HepG2 (cell line): ENCODE data around the gene COL18A1. TPM values are rescaled to one million over a fixed set of nuclear protein-coding genes. Genes with fewer than 3 reads are reported as not detected.

Source experiments
- ATAC-seq: fragments of 200-7000 bp; cut with Tn5 transposase; 3 replicates; pipeline ENCODE4 v1.9.1; 2020; ENCODE audit warnings: mild to moderate bottlenecking, moderate library complexity
- BruUV-seq: library from RNA; stranded (reverse); fragments of 400-500 nt; replicated peaks from 2 replicates; lab custom pipeline; 2021; lab: Mats Ljungman, UMichigan
- CTCF ChIA-PET: fragments of 300-600 bp; formaldehyde crosslinking; extraction: SDS; loops from one replicate; lab custom pipeline; 2021; ENCODE audit warnings: low total read pairs, inconsistent platforms, low intra/inter-chr PET ratio; lab: Yijun Ruan, JAX
- POLR2A ChIA-PET: fragments of 350-600 bp; sonication (Branson Sonifier 250); formaldehyde crosslinking; loops from one replicate; lab custom pipeline; 2020; ENCODE audit warnings: antibody characterized with exemption, inconsistent platforms; lab: Yijun Ruan, JAX
- DNase-seq: peaks from one replicate; pipeline ENCODE4 v3.0.0-alpha.2; 2015; ENCODE audit warnings: low spot score
- FAIRE-seq: peaks from 3 replicates; lab custom pipeline; 2011; peaks lifted over from hg19 to GRCh38; lab: Jason Lieb, UNC
- H2AFZ ChIP-seq: one replicate; pipeline ENCODE4 v1.6.1; 2011; ENCODE audit warnings: low read length, inconsistent platforms
- H3K27ac ChIP-seq: fragments of 300-600 bp; 3 replicates; pipeline ENCODE4 v1.8.0; 2011; ENCODE audit warnings: mixed run types, mild to moderate bottlenecking, mixed read lengths, low read length, inconsistent platforms; ENCODE audit not compliant: insufficient read depth; ENCODE audit errors: extremely low read length
- H3K27me3 ChIP-seq, 2 experiments: fragments of 200-600 bp in 1 of 2; 2 replicates in 1 of 2; 3 replicates in 1 of 2; pipeline versions ENCODE4 v1.6.0 to v1.8.0; 2011; ENCODE audit warnings: low read length in 2 of 2, mild to moderate bottlenecking in 2 of 2, moderate library complexity in 2 of 2, inconsistent platforms in 1 of 2; ENCODE audit not compliant: insufficient read depth in 2 of 2, control insufficient read depth in 1 of 2
- H3K36me3 ChIP-seq, 2 experiments: fragments of 200-600 bp in 1 of 2; replicated peaks in 1 of 2; 2 replicates in 1 of 2; 3 replicates in 1 of 2; pipeline versions ENCODE4 v1.5.1 to v1.8.0; 2011; ENCODE audit warnings: low read length in 2 of 2, inconsistent platforms in 1 of 2; ENCODE audit not compliant: insufficient read depth in 2 of 2, control insufficient read depth in 1 of 2
- H3K4me1 ChIP-seq: 2 replicates; pipeline ENCODE4 v1.5.1; 2012; ENCODE audit warnings: low read length, inconsistent platforms; ENCODE audit not compliant: insufficient read depth
- H3K4me2 ChIP-seq: 2 replicates; pipeline ENCODE4 v1.6.0; 2011; ENCODE audit warnings: low read depth, low read length, inconsistent platforms
- H3K4me3 ChIP-seq, 3 experiments: fragments of 200-600 bp in 1 of 3; sonication (generic), shearing (Covaris generic) in 1 of 3; replicated peaks in 1 of 3; 2 replicates each; pipeline ENCODE4 v1.5.1; 2011 to 2016; ENCODE audit warnings: low read length in 3 of 3, inconsistent platforms in 2 of 3, low read depth in 2 of 3, mild to moderate bottlenecking in 2 of 3, control low read depth in 1 of 3, mixed read lengths in 1 of 3; ENCODE audit not compliant: insufficient read depth in 1 of 3
- H3K79me2 ChIP-seq: one replicate; pipeline ENCODE4 v1.6.1; 2011; ENCODE audit warnings: low read length, inconsistent platforms; ENCODE audit not compliant: insufficient read depth
- H3K9ac ChIP-seq: 2 replicates; pipeline ENCODE4 v1.6.0; 2011; ENCODE audit warnings: mild to moderate bottlenecking, low read depth, low read length, inconsistent platforms; ENCODE audit not compliant: insufficient read depth
- H3K9me3 ChIP-seq: 2 replicates; pipeline ENCODE4 v1.5.1; 2012; ENCODE audit warnings: mild to moderate bottlenecking, low read length
- H4K20me1 ChIP-seq: 2 replicates; pipeline ENCODE4 v1.6.0; 2011; ENCODE audit warnings: inconsistent platforms, mild to moderate bottlenecking, low read length, moderate library complexity; ENCODE audit not compliant: insufficient read depth
- AGO2 ChIP-seq: fragments of 200-400 bp; formaldehyde crosslinking; optimal IDR thresholded peaks from 2 replicates; pipeline ENCODE3; 2017; ENCODE audit warnings: mild to moderate bottlenecking, low read depth, low read length, moderate library complexity
- HNRNPL ChIP-seq: fragments of 200-400 bp; formaldehyde crosslinking; IDR thresholded peaks from 2 replicates; pipeline ENCODE4 v1.6.1; 2017; ENCODE audit warnings: mild to moderate bottlenecking, low read depth, low read length
- IKZF5 ChIP-seq: IDR thresholded peaks from 2 replicates; pipeline ENCODE4 v1.6.1; 2018; ENCODE audit warnings: missing genetic modification reagents, mild to moderate bottlenecking, missing compliant biosample characterization
- NR2F6 ChIP-seq, 2 experiments: IDR thresholded peaks; 2 replicates each; pipeline ENCODE4 v1.6.1; 2016; ENCODE audit warnings: antibody characterized with exemption in 1 of 2, mild to moderate bottlenecking in 1 of 2
- RBFOX2 ChIP-seq: fragments of 200-400 bp; formaldehyde crosslinking; IDR thresholded peaks from 2 replicates; pipeline ENCODE4 v1.6.1; 2017; ENCODE audit warnings: low read depth, mild to moderate bottlenecking, low read length
- WGBS: methylation state at CpG from one replicate; pipeline ENCODE4 v1.1.6; 2017; ENCODE audit warnings: low lambda C conversion rate; 5-methylcytosine and 5-hydroxymethylcytosine counted together
- in situ Hi-C: cut with HindIII; loops from 2 replicates; pipeline ENCODE4 v1.10.0; 2017; ENCODE audit warnings: low pct_unique_long_range_greater_than_20kb; ENCODE audit not compliant: extremely low pct_ligation_motif_present
- intact Hi-C: fragments of 100-400 bp; cut with micrococcal nuclease; formaldehyde crosslinking; loops from one replicate; pipeline ENCODE4 v1.10.0; 2022; ENCODE audit not compliant: unreplicated experiment
- polyA plus RNA-seq, 8 experiments: library from polyadenylated mRNA; depleted of rRNA in 3 of 8; stranded (reverse) in 7 of 8; unstranded in 1 of 8; fragments of >200 nt; fragmentation: Illumina TruSeq in 4 of 8; extraction: Trizol in 4 of 8; gene quantifications; 2 replicates each; pipeline versions ENCODE4 v1.2.1 to v1.2.3, GENCODE V29; 2011 to 2016; ENCODE audit warnings: low read depth in 4 of 8, missing spikeins in 1 of 8, mixed read lengths in 1 of 8; ENCODE audit not compliant: insufficient read depth in 1 of 8
- total RNA-seq, 5 experiments: library from RNA; depleted of rRNA; stranded (reverse); fragments of >200 nt; fragmentation: Illumina TruSeq; extraction: Trizol; gene quantifications; 2 replicates each; pipeline ENCODE4 v1.2.3, GENCODE V29; 2016; ENCODE audit warnings: low read depth in 1 of 5
- TF ChIP-seq, protein P1 (sequence below): IDR thresholded peaks from 2 replicates; pipeline ENCODE4 v1.6.1; 2018; ENCODE audit warnings: missing genetic modification reagents

The COL18A1 gene
- total and polyA plus RNA-seq, 2 of the 13 experiments (the other 11 are each of a cell fraction or from before 2014, with no cell fraction given): 79.0 to 102 TPM

GRCh38 chr21:45415188-45415942, 10.4 kb downstream of the COL18A1 start:
- H2AFZ ChIP-seq: no peak overlapping the region
- no peak overlapping the region for H3K27ac ChIP-seq
- H3K27me3 ChIP-seq: no peaks in the 10 kb centered on the region
- H3K4me2 ChIP-seq: no peak overlapping the region
- no peak overlapping the region for H3K4me3 ChIP-seq
- in situ Hi-C loops: no loop called here
- TF ChIP-seq NR2F6 (IDR thresholded peaks at IDR 0.05) (no peak), NR2F6 (CRISPR knock-in tag; IDR thresholded peaks at IDR 0.05) (no peak), HNRNPL (0 out of 2 replicates have a peak, but pooled peaks have one; percentile 21), AGO2 (peak; percentile 72), IKZF5 (CRISPR knock-in tag) (no peak), RBFOX2 (peak; percentile 45; the same call in 1 of the 2 replicates)
- TF ChIP-seq, protein P1, sequence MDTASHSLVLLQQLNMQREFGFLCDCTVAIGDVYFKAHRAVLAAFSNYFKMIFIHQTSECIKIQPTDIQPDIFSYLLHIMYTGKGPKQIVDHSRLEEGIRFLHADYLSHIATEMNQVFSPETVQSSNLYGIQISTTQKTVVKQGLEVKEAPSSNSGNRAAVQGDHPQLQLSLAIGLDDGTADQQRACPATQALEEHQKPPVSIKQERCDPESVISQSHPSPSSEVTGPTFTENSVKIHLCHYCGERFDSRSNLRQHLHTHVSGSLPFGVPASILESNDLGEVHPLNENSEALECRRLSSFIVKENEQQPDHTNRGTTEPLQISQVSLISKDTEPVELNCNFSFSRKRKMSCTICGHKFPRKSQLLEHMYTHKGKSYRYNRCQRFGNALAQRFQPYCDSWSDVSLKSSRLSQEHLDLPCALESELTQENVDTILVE: no peak
- ChIA-PET CTCF (no interaction called here), POLR2A (no interaction called here)
- no peak for ATAC-seq
- FAIRE-seq: no peak
- 96% methylated on average over 20 of the region's 32 CpGs for WGBS
- BruUV-seq: no TSS peak
- peaks cover 1 to 13% of the 10 kb centered on the region in 2 experiments; a peak in 4 of 5 replicates for H3K36me3 ChIP-seq
- intact Hi-C loops: no loop called here
- no peak overlapping the region for H3K9ac ChIP-seq
- no peak for DNase-seq
- peaks cover 50% of the 10 kb centered on the region; the same call in 1 of the 2 replicates for H4K20me1 ChIP-seq
- H3K79me2 ChIP-seq: peaks cover 94% of the 10 kb centered on the region
- no peaks in the 10 kb centered on the region for H3K9me3 ChIP-seq
- peaks cover 58% of the 10 kb centered on the region for H3K4me1 ChIP-seq
